Mesodermal cell (in vitro differentiated cells): ENCODE measurements around the gene RBFOX2.

Experiments used
- H3K27ac ChIP-seq: 2 replicates; pipeline ENCODE4 v1.7.0; 2013; ENCODE audit warnings: mild to moderate bottlenecking, low read depth, low read length, moderate library complexity; ENCODE audit not compliant: severe bottlenecking
- H3K36me3 ChIP-seq: 2 replicates; pipeline ENCODE4 v1.7.1; 2013; ENCODE audit warnings: mild to moderate bottlenecking, low read length, moderate library complexity; ENCODE audit not compliant: control insufficient read depth, insufficient read depth
- H3K4me1 ChIP-seq: one replicate; pipeline ENCODE4 v1.7.1; 2013; ENCODE audit warnings: mild to moderate bottlenecking, low read length; ENCODE audit not compliant: insufficient read depth, control insufficient read depth, poor library complexity, severe bottlenecking
- H3K4me3 ChIP-seq: 2 replicates; pipeline ENCODE4 v1.7.0; 2013; ENCODE audit warnings: low read length, control low read depth, mild to moderate bottlenecking; ENCODE audit not compliant: insufficient read depth, poor library complexity, severe bottlenecking; ENCODE audit errors: extremely low read depth
- H3K9me3 ChIP-seq: 2 replicates; pipeline ENCODE4 v1.7.1; 2013; ENCODE audit warnings: mild to moderate bottlenecking, low read length, moderate library complexity; ENCODE audit not compliant: control insufficient read depth
- WGBS, 2 experiments: methylation state at CpG; one replicate each; pipeline ENCODE4 v1.1.5; 2013; ENCODE audit warnings: missing lambda C conversion rate in 2 of 2; ENCODE audit not compliant: insufficient coverage in 2 of 2; 5-methylcytosine and 5-hydroxymethylcytosine counted together

The RBFOX2 gene

GRCh38 chr22:35756722-35757121 lies 271.9 kb downstream of the RBFOX2 start:
- peaks cover 70% of the 10 kb centered on the region for H3K36me3 ChIP-seq
- H3K4me3 ChIP-seq: no peak overlapping the region
- no peaks in the 10 kb centered on the region for H3K4me1 ChIP-seq
- no peak overlapping the region for H3K27ac ChIP-seq
- H3K9me3 ChIP-seq: no peaks in the 10 kb centered on the region
- WGBS, 2 experiments: 100% methylated on average over 1 of the region's 1 CpG; no CpG with 5 or more reads in 1 of the 2 experiments

DNA sequence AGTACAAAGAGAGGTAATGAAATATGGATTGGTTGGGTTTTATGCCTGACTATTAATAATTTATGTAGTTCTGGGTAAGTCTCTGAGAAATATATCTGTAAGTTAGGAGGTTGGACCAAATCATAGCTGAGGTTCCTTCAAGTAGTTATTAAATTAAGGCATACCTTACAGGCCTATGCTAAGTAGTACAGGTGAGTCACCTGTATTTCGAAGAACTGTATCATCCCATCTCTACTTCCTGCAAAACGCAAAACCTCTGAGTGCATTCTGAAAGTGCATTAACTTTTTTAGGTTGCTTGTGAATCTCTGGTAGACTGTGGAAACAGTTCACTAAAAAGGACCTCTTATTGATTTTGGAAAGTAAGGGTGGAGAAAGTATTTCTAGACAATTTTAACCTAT lies 273.9 kb downstream of the RBFOX2 start:
- Histone ChIP-seq H3K4me1 (peaks cover 3% of the 10 kb centered on the region), H3K36me3 (peaks cover 59% of the 10 kb centered on the region), H3K9me3 (no peaks in the 10 kb centered on the region), H3K4me3 (no peak overlapping the region), H3K27ac (no peak overlapping the region)
- 100% methylated on average over 1 of the region's 2 CpGs; no CpG with 5 or more reads in 1 of the 2 experiments for WGBS, 2 experiments

GRCh38 chr22:35752863-35753189 lies 275.8 kb downstream of the RBFOX2 start:
- Histone ChIP-seq H3K9me3 (no peaks in the 10 kb centered on the region), H3K36me3 (peaks cover 44% of the 10 kb centered on the region), H3K27ac (no peak overlapping the region), H3K4me1 (peaks cover 10% of the 10 kb centered on the region), H3K4me3 (no peak overlapping the region)
- 43 to 100% methylated on average over 1 of the region's 3 CpGs for WGBS, 2 experiments

- whole genome bisulfite sequencing, 2 experiments: 86 to 90% methylated on average over 1 to 3 of the region's 5 CpGs
- Histone ChIP-seq H3K36me3 (peaks cover 46% of the 10 kb centered on the region), H3K9me3 (no peaks in the 10 kb centered on the region), H3K4me3 (no peak overlapping the region), H3K27ac (no peak overlapping the region), H3K4me1 (peaks cover 15% of the 10 kb centered on the region)
These were observed 276.4 kb downstream of the RBFOX2 start for GRCh38 chr22:35752006-35752862.

- H3K9me3 ChIP-seq: no peaks in the 10 kb centered on the region
- H3K4me1 ChIP-seq: peaks cover 15% of the 10 kb centered on the region
- H3K4me3 ChIP-seq: no peak overlapping the region
- H3K27ac ChIP-seq: no peak overlapping the region
- H3K36me3 ChIP-seq: peaks cover 52% of the 10 kb centered on the region
- WGBS, 2 experiments: 88 to 90% methylated on average over 8 of the region's 10 CpGs
These were observed 278.8 kb downstream of the RBFOX2 start for GRCh38 chr22:35749808-35750207.

DNA sequence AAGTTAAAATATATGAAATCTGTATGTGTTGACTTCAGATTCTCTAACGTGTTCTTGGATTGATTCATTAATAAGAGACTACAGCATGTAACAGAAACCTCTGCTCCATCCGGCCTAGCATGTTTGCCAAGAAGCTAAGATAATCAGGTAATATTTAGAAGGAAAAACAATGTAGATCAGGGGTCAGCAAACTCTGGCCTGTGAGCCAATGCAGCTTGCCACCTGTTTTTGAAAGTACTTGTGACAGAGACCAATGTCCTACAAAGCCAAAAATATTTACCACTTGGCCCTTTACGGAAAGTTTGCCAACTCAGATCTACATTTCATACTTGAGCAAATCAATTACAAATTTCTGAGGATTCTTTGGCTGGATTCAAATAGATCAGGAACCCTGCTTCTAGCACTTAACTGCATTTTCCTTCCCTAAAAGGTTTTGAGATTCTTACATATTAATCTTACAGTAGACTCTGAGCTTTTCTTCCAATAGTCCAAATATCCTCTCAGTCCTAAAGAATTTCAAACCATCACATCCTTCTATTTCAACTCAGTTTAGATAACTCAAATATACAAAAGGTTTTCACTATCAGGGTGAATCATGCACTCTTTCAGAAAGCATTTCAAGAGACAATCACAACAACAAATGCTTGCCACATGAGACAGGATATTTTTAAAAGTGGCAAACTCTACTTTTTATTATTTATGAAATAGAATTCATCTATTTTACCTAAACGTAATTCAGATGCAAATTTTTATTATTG lies 281.5 kb downstream of the RBFOX2 start:
- Histone ChIP-seq H3K36me3 (peaks cover 53% of the 10 kb centered on the region), H3K4me1 (peaks cover 41% of the 10 kb centered on the region), H3K9me3 (no peaks in the 10 kb centered on the region), H3K27ac (no peak overlapping the region), H3K4me3 (no peak overlapping the region)
- WGBS, 2 experiments: 94 to 100% methylated on average over 1 to 2 of the region's 4 CpGs

- Histone ChIP-seq H3K4me1 (peaks cover 49% of the 10 kb centered on the region), H3K4me3 (no peak overlapping the region), H3K9me3 (no peaks in the 10 kb centered on the region), H3K36me3 (peaks cover 55% of the 10 kb centered on the region), H3K27ac (no peak overlapping the region)
- WGBS, 2 experiments: 92 to 95% methylated on average over 4 to 6 of the region's 9 CpGs
These were observed 282.4 kb downstream of the RBFOX2 start for GRCh38 chr22:35746248-35746647.

GRCh38 chr22:35743326-35743860 lies 285.2 kb downstream of the RBFOX2 start:
- 100% methylated on average over 1 of the region's 6 CpGs; no CpG with 5 or more reads in 1 of the 2 experiments for WGBS, 2 experiments
- Histone ChIP-seq H3K36me3 (peaks cover 74% of the 10 kb centered on the region), H3K9me3 (no peaks in the 10 kb centered on the region), H3K27ac (peak overlapping the region; percentile 87), H3K4me3 (no peak overlapping the region), H3K4me1 (peaks cover 46% of the 10 kb centered on the region)

GRCh38 chr22:35742342-35743100 lies 286.1 kb downstream of the RBFOX2 start:
- H3K4me1 ChIP-seq: peaks cover 43% of the 10 kb centered on the region
- WGBS, 2 experiments: 70 to 82% methylated on average over 6 to 7 of the region's 9 CpGs
- peak overlapping the region; percentile 87 for H3K27ac ChIP-seq
- no peaks in the 10 kb centered on the region for H3K9me3 ChIP-seq
- H3K4me3 ChIP-seq: no peak overlapping the region
- peaks cover 82% of the 10 kb centered on the region for H3K36me3 ChIP-seq

DNA sequence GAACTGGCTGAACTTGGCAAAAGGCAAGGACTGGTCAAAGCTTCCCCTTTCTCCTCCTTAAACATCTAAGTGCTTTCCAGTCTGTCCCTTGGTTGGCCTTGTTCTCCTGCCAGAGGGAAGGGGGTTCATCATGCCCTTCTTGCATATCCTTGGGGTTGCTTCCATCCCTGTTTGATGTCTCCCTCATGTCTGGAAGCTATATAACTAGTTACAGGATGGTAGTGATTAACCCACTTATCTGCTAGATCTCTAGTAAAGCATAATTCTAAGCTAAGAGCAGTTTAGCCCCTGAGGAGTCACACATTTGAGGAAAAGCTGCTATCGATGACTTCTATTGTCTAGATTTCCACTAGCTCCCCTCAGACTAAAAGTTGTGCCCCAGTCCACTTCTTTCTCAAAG lies 288.0 kb downstream of the RBFOX2 start:
- 100% methylated on average over 1 of the region's 1 CpG; no CpG with 5 or more reads in 1 of the 2 experiments for WGBS, 2 experiments
- peaks cover 41% of the 10 kb centered on the region for H3K4me1 ChIP-seq
- no peaks in the 10 kb centered on the region for H3K9me3 ChIP-seq
- no peak overlapping the region for H3K4me3 ChIP-seq
- H3K27ac ChIP-seq: no peak overlapping the region
- H3K36me3 ChIP-seq: peaks cover 82% of the 10 kb centered on the region
